A673 (cell line): ENCODE data around the gene HCK.

ENCODE experiments used
- EZH2 ChIP-seq: fragments of 200-600 bp; sonication (generic); IDR thresholded peaks from 2 replicates; pipeline ENCODE4 v1.6.1; 2017; ENCODE audit warnings: borderline replicate concordance, low read depth, mild to moderate bottlenecking, mixed read lengths, antibody characterized with exemption, low read length; ENCODE audit not compliant: poor library complexity, severe bottlenecking
- TF ChIP-seq, protein P1 (sequence below): fragments of 300-800, 200-600 bp; sonication (generic); conservative IDR thresholded peaks from 2 replicates; pipeline ENCODE4 v1.5.1; 2017; ENCODE audit warnings: low read depth, mild to moderate bottlenecking, antibody characterized with exemption, low read length, moderate library complexity, mixed read lengths

GRCh38 chr20:32063695-32064094 is 11.7 kb downstream of the HCK start:
- TF ChIP-seq, protein P1, sequence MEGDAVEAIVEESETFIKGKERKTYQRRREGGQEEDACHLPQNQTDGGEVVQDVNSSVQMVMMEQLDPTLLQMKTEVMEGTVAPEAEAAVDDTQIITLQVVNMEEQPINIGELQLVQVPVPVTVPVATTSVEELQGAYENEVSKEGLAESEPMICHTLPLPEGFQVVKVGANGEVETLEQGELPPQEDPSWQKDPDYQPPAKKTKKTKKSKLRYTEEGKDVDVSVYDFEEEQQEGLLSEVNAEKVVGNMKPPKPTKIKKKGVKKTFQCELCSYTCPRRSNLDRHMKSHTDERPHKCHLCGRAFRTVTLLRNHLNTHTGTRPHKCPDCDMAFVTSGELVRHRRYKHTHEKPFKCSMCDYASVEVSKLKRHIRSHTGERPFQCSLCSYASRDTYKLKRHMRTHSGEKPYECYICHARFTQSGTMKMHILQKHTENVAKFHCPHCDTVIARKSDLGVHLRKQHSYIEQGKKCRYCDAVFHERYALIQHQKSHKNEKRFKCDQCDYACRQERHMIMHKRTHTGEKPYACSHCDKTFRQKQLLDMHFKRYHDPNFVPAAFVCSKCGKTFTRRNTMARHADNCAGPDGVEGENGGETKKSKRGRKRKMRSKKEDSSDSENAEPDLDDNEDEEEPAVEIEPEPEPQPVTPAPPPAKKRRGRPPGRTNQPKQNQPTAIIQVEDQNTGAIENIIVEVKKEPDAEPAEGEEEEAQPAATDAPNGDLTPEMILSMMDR: no peak
- no peak for TF ChIP-seq EZH2
